Kidney epithelial cell (primary cell): ENCODE measurements around the gene MOCS3. TPM values are rescaled to one million over a fixed set of nuclear protein-coding genes. Genes with fewer than 3 reads are reported as not detected.
A peak's percentile ranks its signal among the peaks of the same experiment; 100 is the strongest.

Experiments
- DNase-seq: peaks from one replicate; pipeline ENCODE4 v3.0.0-alpha.2; 2010; ENCODE audit warnings: low read depth
- H3K27me3 ChIP-seq: 2 replicates; pipeline ENCODE4 v1.6.0; 2011; ENCODE audit warnings: low read length; ENCODE audit not compliant: control insufficient read depth, insufficient read depth
- H3K36me3 ChIP-seq: 2 replicates; pipeline ENCODE4 v1.5.1; 2011; ENCODE audit warnings: low read length; ENCODE audit not compliant: control insufficient read depth, insufficient read depth
- H3K4me3 ChIP-seq: 2 replicates; pipeline ENCODE4 v1.5.1; 2011; ENCODE audit warnings: low read depth, mild to moderate bottlenecking, control low read depth, low read length
- total RNA-seq: library from RNA; depleted of rRNA; stranded (reverse); fragments of >200 nt; gene quantifications from 2 replicates; pipeline ENCODE4 v1.2.3, GENCODE V29; 2015
- TF ChIP-seq, protein P1 (sequence below): IDR thresholded peaks from 2 replicates; pipeline ENCODE4 v1.5.1; 2011; ENCODE audit warnings: mild to moderate bottlenecking, moderate library complexity, low read length, control low read depth, inconsistent platforms; ENCODE audit not compliant: insufficient read depth, poor library complexity, severe bottlenecking

The MOCS3 gene
- total RNA-seq, 1 donor from 2014 or later, result 10.0 TPM

DNA sequence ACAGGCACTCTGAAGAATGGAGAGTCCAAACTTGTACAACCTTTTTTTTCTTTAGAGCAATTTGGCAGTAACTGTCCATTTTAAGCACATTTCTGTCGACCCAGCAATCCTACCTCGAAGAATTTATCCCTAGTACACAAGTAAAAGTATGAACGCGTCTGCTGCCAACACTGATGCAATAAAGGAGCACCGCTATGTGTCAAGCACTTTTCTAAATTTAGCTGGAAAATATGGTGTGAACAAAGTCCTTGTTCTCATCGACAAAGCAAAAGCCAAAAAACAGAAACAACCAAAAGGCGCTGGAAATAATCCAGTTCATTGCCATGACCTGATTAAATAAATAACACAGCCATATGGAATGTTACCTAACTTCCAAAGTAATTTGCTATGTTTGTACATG is 1.3 kb upstream of the MOCS3 start:
- Histone ChIP-seq H3K4me3 (peak overlapping the region; percentile 78), H3K36me3 (peaks cover 3% of the 10 kb centered on the region), H3K27me3 (no peaks in the 10 kb centered on the region)
- TF ChIP-seq, protein P1, sequence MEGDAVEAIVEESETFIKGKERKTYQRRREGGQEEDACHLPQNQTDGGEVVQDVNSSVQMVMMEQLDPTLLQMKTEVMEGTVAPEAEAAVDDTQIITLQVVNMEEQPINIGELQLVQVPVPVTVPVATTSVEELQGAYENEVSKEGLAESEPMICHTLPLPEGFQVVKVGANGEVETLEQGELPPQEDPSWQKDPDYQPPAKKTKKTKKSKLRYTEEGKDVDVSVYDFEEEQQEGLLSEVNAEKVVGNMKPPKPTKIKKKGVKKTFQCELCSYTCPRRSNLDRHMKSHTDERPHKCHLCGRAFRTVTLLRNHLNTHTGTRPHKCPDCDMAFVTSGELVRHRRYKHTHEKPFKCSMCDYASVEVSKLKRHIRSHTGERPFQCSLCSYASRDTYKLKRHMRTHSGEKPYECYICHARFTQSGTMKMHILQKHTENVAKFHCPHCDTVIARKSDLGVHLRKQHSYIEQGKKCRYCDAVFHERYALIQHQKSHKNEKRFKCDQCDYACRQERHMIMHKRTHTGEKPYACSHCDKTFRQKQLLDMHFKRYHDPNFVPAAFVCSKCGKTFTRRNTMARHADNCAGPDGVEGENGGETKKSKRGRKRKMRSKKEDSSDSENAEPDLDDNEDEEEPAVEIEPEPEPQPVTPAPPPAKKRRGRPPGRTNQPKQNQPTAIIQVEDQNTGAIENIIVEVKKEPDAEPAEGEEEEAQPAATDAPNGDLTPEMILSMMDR, result no peak
- no peak for DNase-seq

DNA sequence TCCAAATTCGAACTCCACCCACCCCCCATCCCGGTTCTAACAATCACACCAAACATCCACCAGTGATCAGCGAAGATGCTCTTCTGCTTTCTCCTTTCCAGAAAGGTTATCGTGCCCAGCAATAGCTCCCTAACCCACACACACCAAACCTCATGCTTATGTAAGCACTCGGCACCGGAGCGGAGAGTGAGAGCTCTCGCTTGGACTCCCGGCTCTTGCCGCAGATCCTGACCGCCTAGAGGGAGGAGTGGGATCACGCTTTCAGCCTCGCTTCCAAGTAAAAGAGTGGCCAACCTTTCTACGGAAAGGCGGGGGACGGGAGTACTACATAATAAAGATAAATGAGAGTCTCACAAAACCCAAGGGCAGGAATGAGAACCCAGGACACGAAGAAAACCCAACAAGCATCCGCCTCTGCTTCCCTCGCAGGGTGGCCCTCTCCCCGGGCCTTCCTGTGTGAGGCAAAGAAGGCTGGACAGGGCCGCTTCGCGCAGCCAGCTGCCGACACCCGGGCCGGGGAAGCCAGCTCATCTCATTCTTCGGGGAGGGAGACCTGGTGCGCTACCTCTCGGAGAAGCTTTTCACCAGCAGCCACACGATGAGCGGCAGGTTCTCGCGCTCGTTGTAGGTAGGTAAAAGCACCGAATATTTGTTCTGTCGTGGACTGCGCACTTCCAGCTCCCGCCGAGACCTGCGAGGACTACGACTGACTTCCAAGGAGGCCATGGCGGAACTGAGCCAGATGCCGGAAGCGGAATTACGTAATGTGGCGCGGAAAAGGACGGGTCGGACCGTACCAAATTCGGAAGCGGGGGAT is 612 bp upstream of the MOCS3 start, which contains the start of gene DPM1:
Gene DPM1, minus strand, starts transcription at position 735 of the 817 bp plus-strand sequence. Its CDS starts 9 bp downstream, at position 726.
- H3K36me3 ChIP-seq, result peaks cover 3% of the 10 kb centered on the region
- H3K27me3 ChIP-seq, result no peaks in the 10 kb centered on the region
- H3K4me3 ChIP-seq, result peak within 1 kb of the TSS; percentile 78
- TF ChIP-seq, protein P1, result no peak
- peak; percentile 38 for DNase-seq

DNA sequence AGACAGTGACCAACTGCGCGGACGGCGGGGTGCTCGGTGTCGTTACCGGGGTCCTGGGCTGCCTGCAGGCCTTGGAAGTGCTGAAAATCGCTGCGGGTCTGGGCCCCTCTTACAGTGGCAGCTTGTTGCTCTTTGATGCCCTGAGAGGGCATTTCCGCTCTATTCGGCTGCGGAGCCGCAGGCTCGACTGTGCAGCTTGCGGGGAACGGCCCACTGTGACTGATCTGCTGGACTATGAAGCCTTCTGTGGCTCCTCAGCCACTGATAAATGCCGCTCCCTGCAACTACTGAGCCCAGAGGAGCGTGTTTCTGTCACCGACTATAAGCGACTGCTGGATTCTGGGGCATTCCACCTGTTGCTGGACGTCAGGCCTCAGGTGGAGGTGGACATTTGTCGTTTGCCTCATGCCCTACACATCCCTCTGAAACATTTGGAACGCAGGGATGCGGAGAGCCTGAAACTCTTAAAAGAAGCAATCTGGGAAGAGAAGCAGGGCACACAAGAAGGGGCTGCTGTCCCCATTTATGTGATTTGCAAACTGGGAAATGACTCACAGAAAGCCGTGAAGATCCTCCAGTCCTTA is 1.0 kb downstream of the MOCS3 start:
- peak overlapping the region; percentile 78 for H3K4me3 ChIP-seq
- no peak for DNase-seq
- H3K27me3 ChIP-seq, result no peaks in the 10 kb centered on the region
- H3K36me3 ChIP-seq, result peaks cover 3% of the 10 kb centered on the region
- TF ChIP-seq, protein P1, result no peak

DNA sequence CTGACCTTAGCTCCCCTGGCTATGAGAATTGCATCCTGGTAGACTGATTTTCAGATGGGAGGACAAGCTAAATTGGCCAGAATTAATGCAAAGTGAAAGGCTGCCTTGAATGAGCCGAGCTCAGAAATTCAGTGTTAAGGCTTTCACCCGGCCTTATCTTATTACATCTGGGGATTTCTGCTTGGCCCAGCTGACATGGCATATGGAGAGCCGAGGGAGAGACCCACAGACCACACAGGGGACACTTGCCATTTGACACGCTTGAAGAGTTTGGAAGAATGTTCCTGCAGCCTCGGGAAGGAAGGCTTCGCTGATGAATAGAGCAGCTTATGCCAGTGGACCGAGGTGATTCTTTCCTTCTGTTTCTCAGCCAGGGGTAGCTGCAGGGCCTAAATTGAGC is 9.0 kb downstream of the MOCS3 start:
- Histone ChIP-seq H3K27me3 (no peaks in the 10 kb centered on the region), H3K4me3 (no peak overlapping the region), H3K36me3 (no peaks in the 10 kb centered on the region)
- DNase-seq, result peak; percentile 84
- TF ChIP-seq, protein P1, result peak; percentile 21

DNA sequence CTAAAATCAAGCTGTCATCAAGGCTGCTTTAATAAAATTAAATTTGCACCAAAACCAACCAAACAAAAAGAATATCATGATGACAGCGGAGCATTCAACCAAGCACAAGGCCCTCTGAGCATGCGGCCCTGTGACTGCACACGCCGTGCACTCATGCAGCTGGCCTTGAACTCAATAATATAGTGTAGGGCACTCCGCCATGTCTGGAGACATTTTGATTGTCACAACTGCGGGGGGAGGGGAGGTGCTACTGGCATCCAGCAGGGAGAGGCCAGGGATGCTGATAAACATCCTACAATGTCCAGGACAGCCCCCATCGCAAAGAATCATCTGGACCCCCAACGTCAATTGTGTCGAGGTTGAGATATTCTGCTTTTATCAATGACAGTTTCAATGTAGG is 9.7 kb downstream of the MOCS3 start:
- no peaks in the 10 kb centered on the region for H3K27me3 ChIP-seq
- DNase-seq, result no peak
- TF ChIP-seq, protein P1, result no peak
- H3K36me3 ChIP-seq, result no peaks in the 10 kb centered on the region
- no peak overlapping the region for H3K4me3 ChIP-seq
